ENCODE results near the gene BNC1. TPM values are rescaled to one million over a fixed set of nuclear protein-coding genes. Genes with fewer than 3 reads are reported as not detected.
"Not testable (repeated sequence)": the region's sequence is repeated elsewhere in the genome, so short reads cannot be mapped to it uniquely, and the experiment has no call there.

BNC1 gene
- total and polyA plus RNA-seq, 4 donors: 0.13 to 0.21 TPM; not detected in 2

- no peak for DNase-seq
- no peak for ATAC-seq (ENCODE audit: low FRiP score)
Observed at GRCh38 chr15:83278191-83278590, 6.3 kb downstream of the BNC1 start.

GRCh38 chr15:83276661-83277060 lies 7.8 kb downstream of the BNC1 start:
- DNase-seq (no peak), ATAC-seq (ENCODE audit: low FRiP score) (no peak)
- intact Hi-C loops (cut with DNase I): no loop called here
- peaks cover 0 to 3% of the 10 kb centered on the region in 2 donors for H3K27me3 ChIP-seq (ENCODE audit: control insufficient read depth in 1 of 2, insufficient read depth in 2 of 2, low read length in 1 of 2)
- H3K27ac ChIP-seq (ENCODE audit: low read depth in 1 of 2, low read length in 2 of 2): no peak overlapping the region
- no peaks in the 10 kb centered on the region for H3K4me1 ChIP-seq (ENCODE audit: control insufficient read depth in 1 of 2, insufficient read depth in 2 of 2, low read length in 2 of 2)
- no peak overlapping the region for H3K4me3 ChIP-seq (ENCODE audit: low read length in 2 of 2)
- H3K36me3 ChIP-seq (ENCODE audit: control insufficient read depth in 1 of 2, insufficient read depth in 2 of 2, low read length in 1 of 2): no peaks in the 10 kb centered on the region
- peaks cover 3% of the 10 kb centered on the region for H3K9me3 ChIP-seq (ENCODE audit: control insufficient read depth, low read length)
- 77 to 81% methylated on average over 5 of the region's 5 CpGs for WGBS, 2 donors

More at GRCh38 chr15:83278191-83278590, 6.3 kb downstream of the BNC1 start:
- Histone ChIP-seq H3K9me3 (ENCODE audit: control insufficient read depth, low read length) (peaks cover 3% of the 10 kb centered on the region), H3K4me1 (ENCODE audit: control insufficient read depth in 1 of 2, insufficient read depth in 2 of 2, low read length in 2 of 2) (no peaks in the 10 kb centered on the region), H3K27me3 (ENCODE audit: control insufficient read depth in 1 of 2, insufficient read depth in 2 of 2, low read length in 1 of 2) (peaks cover 0 to 3% of the 10 kb centered on the region in 2 donors), H3K36me3 (ENCODE audit: control insufficient read depth in 1 of 2, insufficient read depth in 2 of 2, low read length in 1 of 2) (no peaks in the 10 kb centered on the region), H3K27ac (ENCODE audit: low read depth in 1 of 2, low read length in 2 of 2) (no peak overlapping the region), H3K4me3 (ENCODE audit: low read length in 2 of 2) (no peak overlapping the region)
- intact Hi-C loops (cut with DNase I): no loop called here

- H3K27ac ChIP-seq (ENCODE audit: low read depth in 1 of 2, low read length in 2 of 2): no peak overlapping the region
- intact Hi-C loops (cut with DNase I): no loop called here
- H3K4me1 ChIP-seq (ENCODE audit: control insufficient read depth in 1 of 2, insufficient read depth in 2 of 2, low read length in 2 of 2): no peaks in the 10 kb centered on the region
- H3K27me3 ChIP-seq (ENCODE audit: control insufficient read depth in 1 of 2, insufficient read depth in 2 of 2, low read length in 1 of 2): no peaks in the 10 kb centered on the region
- 91 to 94% methylated on average over 3 of the region's 3 CpGs for WGBS, 2 donors
- ATAC-seq (ENCODE audit: low FRiP score) (no peak), DNase-seq (no peak)
- no peaks in the 10 kb centered on the region for H3K36me3 ChIP-seq (ENCODE audit: control insufficient read depth in 1 of 2, insufficient read depth in 2 of 2, low read length in 1 of 2)
- H3K4me3 ChIP-seq (ENCODE audit: low read length in 2 of 2): no peak overlapping the region
- H3K9me3 ChIP-seq (ENCODE audit: control insufficient read depth, low read length): peaks cover 3% of the 10 kb centered on the region
Observed at GRCh38 chr15:83275412-83275811, 9.1 kb downstream of the BNC1 start.

GRCh38 chr15:83270176-83270575 lies 14.3 kb downstream of the BNC1 start:
- DNase-seq: no peak
- Histone ChIP-seq H3K36me3 (ENCODE audit: control insufficient read depth in 1 of 2, insufficient read depth in 2 of 2, low read length in 1 of 2) (no peaks in the 10 kb centered on the region), H3K27me3 (ENCODE audit: control insufficient read depth in 1 of 2, insufficient read depth in 2 of 2, low read length in 1 of 2) (no peaks in the 10 kb centered on the region), H3K9me3 (ENCODE audit: control insufficient read depth, low read length) (no peaks in the 10 kb centered on the region), H3K27ac (ENCODE audit: low read depth in 1 of 2, low read length in 2 of 2) (no peak overlapping the region), H3K4me3 (ENCODE audit: low read length in 2 of 2) (no peak overlapping the region), H3K4me1 (ENCODE audit: control insufficient read depth in 1 of 2, insufficient read depth in 2 of 2, low read length in 2 of 2) (no peaks in the 10 kb centered on the region)
- WGBS, 2 donors: 35 to 53% methylated on average over 1 of the region's 1 CpG
- intact Hi-C loops (cut with DNase I): no loop called here
- no peak for ATAC-seq (ENCODE audit: low FRiP score)

- DNase-seq (no peak), ATAC-seq (ENCODE audit: low FRiP score) (no peak)
- 80 to 87% methylated on average over 4 of the region's 4 CpGs for WGBS, 2 donors
- no peak overlapping the region for H3K4me3 ChIP-seq (ENCODE audit: low read length in 2 of 2)
- no peaks in the 10 kb centered on the region for H3K27me3 ChIP-seq (ENCODE audit: control insufficient read depth in 1 of 2, insufficient read depth in 2 of 2, low read length in 1 of 2)
- no peaks in the 10 kb centered on the region for H3K4me1 ChIP-seq (ENCODE audit: control insufficient read depth in 1 of 2, insufficient read depth in 2 of 2, low read length in 2 of 2)
- intact Hi-C loops (cut with DNase I): no loop called here
- no peak overlapping the region for H3K27ac ChIP-seq (ENCODE audit: low read depth in 1 of 2, low read length in 2 of 2)
- no peaks in the 10 kb centered on the region for H3K9me3 ChIP-seq (ENCODE audit: control insufficient read depth, low read length)
- H3K36me3 ChIP-seq (ENCODE audit: control insufficient read depth in 1 of 2, insufficient read depth in 2 of 2, low read length in 1 of 2): no peaks in the 10 kb centered on the region
Observed at GRCh38 chr15:83268147-83268546, 16.3 kb downstream of the BNC1 start.

GRCh38 chr15:83262594-83263315 lies 21.7 kb downstream of the BNC1 start:
- H3K9me3 ChIP-seq (ENCODE audit: control insufficient read depth, low read length): no peaks in the 10 kb centered on the region
- no peak overlapping the region for H3K27ac ChIP-seq (ENCODE audit: low read depth in 1 of 2, low read length in 2 of 2)
- no peaks in the 10 kb centered on the region for H3K36me3 ChIP-seq (ENCODE audit: control insufficient read depth in 1 of 2, insufficient read depth in 2 of 2, low read length in 1 of 2)
- DNase-seq: no peak
- H3K4me3 ChIP-seq (ENCODE audit: low read length in 2 of 2): no peak overlapping the region
- no peak for ATAC-seq (ENCODE audit: low FRiP score)
- 88 to 92% methylated on average over 7 of the region's 7 CpGs for WGBS, 2 donors
- H3K27me3 ChIP-seq (ENCODE audit: control insufficient read depth in 1 of 2, insufficient read depth in 2 of 2, low read length in 1 of 2): no peaks in the 10 kb centered on the region
- intact Hi-C loops (cut with DNase I): no loop called here
- H3K4me1 ChIP-seq (ENCODE audit: control insufficient read depth in 1 of 2, insufficient read depth in 2 of 2, low read length in 2 of 2): no peaks in the 10 kb centered on the region

GRCh38 chr15:83262181-83262580 lies 22.3 kb downstream of the BNC1 start:
- H3K4me1 ChIP-seq (ENCODE audit: control insufficient read depth in 1 of 2, insufficient read depth in 2 of 2, low read length in 2 of 2); H3K27me3 ChIP-seq (ENCODE audit: control insufficient read depth in 1 of 2, insufficient read depth in 2 of 2, low read length in 1 of 2); H3K4me3 ChIP-seq (ENCODE audit: low read length in 2 of 2); ATAC-seq (ENCODE audit: low FRiP score); DNase-seq; H3K36me3 ChIP-seq (ENCODE audit: control insufficient read depth in 1 of 2, insufficient read depth in 2 of 2, low read length in 1 of 2); H3K27ac ChIP-seq (ENCODE audit: low read depth in 1 of 2, low read length in 2 of 2); H3K9me3 ChIP-seq (ENCODE audit: control insufficient read depth, low read length); intact Hi-C loops (cut with DNase I): not testable (repeated sequence)
- WGBS, 2 donors: 91 to 93% methylated on average over 6 of the region's 6 CpGs

GRCh38 chr15:83250781-83251180 lies 33.7 kb downstream of the BNC1 start:
- intact Hi-C loops (cut with DNase I): loop anchor here in 1 of 2 donors (10.0 kb wide), 1 partner anchor 164 kb away; no protein-coding TSS in a partner anchor
- H3K36me3 ChIP-seq (ENCODE audit: control insufficient read depth in 1 of 2, insufficient read depth in 2 of 2, low read length in 1 of 2): no peaks in the 10 kb centered on the region
- no peak for ATAC-seq (ENCODE audit: low FRiP score)
- DNase-seq: no peak
- no peak overlapping the region for H3K27ac ChIP-seq (ENCODE audit: low read depth in 1 of 2, low read length in 2 of 2)
- no peaks in the 10 kb centered on the region for H3K4me1 ChIP-seq (ENCODE audit: control insufficient read depth in 1 of 2, insufficient read depth in 2 of 2, low read length in 2 of 2)
- no peaks in the 10 kb centered on the region for H3K9me3 ChIP-seq (ENCODE audit: control insufficient read depth, low read length)
- H3K27me3 ChIP-seq (ENCODE audit: control insufficient read depth in 1 of 2, insufficient read depth in 2 of 2, low read length in 1 of 2): no peaks in the 10 kb centered on the region
- H3K4me3 ChIP-seq (ENCODE audit: low read length in 2 of 2): no peak overlapping the region

GRCh38 chr15:83249030-83249343 lies 35.5 kb downstream of the BNC1 start:
- ATAC-seq (ENCODE audit: low FRiP score) (no peak), DNase-seq (no peak)
- Histone ChIP-seq H3K9me3 (ENCODE audit: control insufficient read depth, low read length) (no peaks in the 10 kb centered on the region), H3K27me3 (ENCODE audit: control insufficient read depth in 1 of 2, insufficient read depth in 2 of 2, low read length in 1 of 2) (no peaks in the 10 kb centered on the region), H3K27ac (ENCODE audit: low read depth in 1 of 2, low read length in 2 of 2) (no peak overlapping the region), H3K4me3 (ENCODE audit: low read length in 2 of 2) (no peak overlapping the region), H3K36me3 (ENCODE audit: control insufficient read depth in 1 of 2, insufficient read depth in 2 of 2, low read length in 1 of 2) (no peaks in the 10 kb centered on the region), H3K4me1 (ENCODE audit: control insufficient read depth in 1 of 2, insufficient read depth in 2 of 2, low read length in 2 of 2) (no peaks in the 10 kb centered on the region)
- WGBS, 2 donors: 18 to 23% methylated on average over 3 of the region's 3 CpGs
- intact Hi-C loops (cut with DNase I): loop anchor here (5.0 to 10.0 kb wide), 3 partner anchors 188 to 308 kb away; no protein-coding TSS in a partner anchor
